ENCODE data around the gene CD36.

GRCh38 chr7:80596933-80597517 is 41.4 kb upstream of the CD36 start:
- no peak for TF ChIP-seq CTCF (IDR thresholded peaks at IDR 0.05)
- no peak for TF ChIP-seq POLR2A (IDR thresholded peaks at IDR 0.05)

Measured in prostate gland (tissue), 2 donors.